ENCODE measurements around the gene PRRC2C. TPM values are rescaled to one million over a fixed set of nuclear protein-coding genes. Genes with fewer than 3 reads are reported as not detected.

PRRC2C gene
- total and polyA plus RNA-seq, 2 of the 4 experiments (the other 2 are of a cell fraction): 54.0 to 58.3 TPM

GRCh38 chr1:171563675-171564074 is 78.3 kb downstream of the PRRC2C start:
- no peak overlapping the region for H2BK20ac ChIP-seq (ENCODE audit: low read depth, low read length)
- in situ Hi-C loops (cut with MboI; ENCODE audit: low sequenced_read_pairs): no loop called here
- CTCF ChIA-PET: no interaction called here

More at GRCh38 chr1:171563675-171564074, 78.3 kb downstream of the PRRC2C start:
- Histone ChIP-seq H3K36me3 (ENCODE audit: control insufficient read depth, insufficient read depth, low read length) (peaks cover 40% of the 10 kb centered on the region), H4K91ac (ENCODE audit: insufficient read depth, low read depth, low read length) (no peak overlapping the region), H4K20me1 (ENCODE audit: insufficient read depth, low read length) (no peaks in the 10 kb centered on the region; the same call in 1 of the 2 replicates), H2AFZ (replicated peaks; ENCODE audit: low read length, poor library complexity) (no peak overlapping the region), H3K14ac (replicated peaks; ENCODE audit: low read depth, low read length) (no peak overlapping the region), H2BK120ac (ENCODE audit: low read depth, low read length) (no peak overlapping the region), H2AK9ac (replicated peaks; ENCODE audit: low read depth, low read length, poor library complexity) (no peak overlapping the region), H2BK15ac (ENCODE audit: low read depth, low read length) (no peak overlapping the region), H3K79me1 (ENCODE audit: low read depth in 1 of 2, low read length in 2 of 2) (peaks cover 23 to 36% of the 10 kb centered on the region in 2 experiments), H3K27ac (ENCODE audit: insufficient read depth, low read length) (no peak overlapping the region), H3K4ac (ENCODE audit: low read depth, low read length) (no peak overlapping the region), H3K9ac (ENCODE audit: low read depth, low read length) (no peak overlapping the region), H3K4me3 (ENCODE audit: insufficient read depth, low read depth, low read length) (no peak overlapping the region), H3K4me1 (ENCODE audit: control insufficient read depth, insufficient read depth, low read length) (no peaks in the 10 kb centered on the region), H3K27me3 (ENCODE audit: control insufficient read depth, insufficient read depth, low read length) (no peaks in the 10 kb centered on the region), H3K9me1 (ENCODE audit: insufficient read depth, low read length) (no peaks in the 10 kb centered on the region), H4K5ac (ENCODE audit: low read depth, low read length) (no peak overlapping the region), H3K9me3 (ENCODE audit: control insufficient read depth, insufficient read depth, low read length) (0 out of 2 replicates have a peak, but pooled peaks cover 2% of the 10 kb centered on the region), H4K8ac (ENCODE audit: low read depth in 2 of 2, low read length in 2 of 2) (no peak overlapping the region), H3K56ac (ENCODE audit: extremely low read depth, insufficient read depth, low read length) (no peak overlapping the region), H3K23ac (ENCODE audit: low read depth, low read length) (no peak overlapping the region), H2BK5ac (ENCODE audit: low read depth, low read length, poor library complexity, severe bottlenecking) (no peak overlapping the region), H3K4me2 (ENCODE audit: low read depth, low read length) (no peak overlapping the region), H2AK5ac (ENCODE audit: low read depth, low read length) (no peak overlapping the region), H3K18ac (ENCODE audit: low read depth, low read length) (no peak overlapping the region)
- no CpG with 5 or more reads among the region's 1 CpG for WGBS, 2 experiments (ENCODE audit: extremely low coverage in 2 of 2, insufficient read length in 1 of 2)
- POLR2A ChIA-PET (ENCODE audit: unreplicated experiment): no interaction called here
- DNase-seq: peak; percentile 76
- dilution Hi-C loops (cut with HindIII; ENCODE audit: low sequenced_read_pairs, unreplicated experiment): no loop called here
- ATAC-seq (ENCODE audit: low read depth): peak; percentile 76
- BruUV-seq (replicated peaks): no TSS peak
- TF ChIP-seq MAFK (IDR thresholded peaks at IDR 0.05; ENCODE audit: low read depth, low read length) (no peak), CHD1 (IDR thresholded peaks at IDR 0.05; ENCODE audit: low read depth, low read length) (no peak), CTCF (conservative IDR thresholded peaks at IDR 0.05; ENCODE audit: low read depth, low read length) (no peak), RFX5 (IDR thresholded peaks at IDR 0.05; ENCODE audit: low read depth, low read length) (no peak), MXI1 (IDR thresholded peaks at IDR 0.05; ENCODE audit: borderline replicate concordance, low read depth, low read length) (no peak), MAZ (IDR thresholded peaks at IDR 0.05; ENCODE audit: borderline replicate concordance, low read depth, low read length) (no peak), USF2 (IDR thresholded peaks at IDR 0.05; ENCODE audit: low read depth, low read length) (no peak), BHLHE40 (IDR thresholded peaks at IDR 0.05; ENCODE audit: low read depth, low read length) (no peak), FOS (IDR thresholded peaks at IDR 0.05; ENCODE audit: low read depth, low read length) (no peak)
- intact Hi-C loops (cut with micrococcal nuclease): no loop called here

Measured in IMR-90 (cell line).